HG03175 (cell line): Measurements from ENCODE around the gene RPL36A.

Source experiments
- ATAC-seq: cut with Tn5 transposase; IDR thresholded peaks from one replicate; pipeline ENCODE4 v1.9.1; 2021; ENCODE audit warnings: mild to moderate bottlenecking, moderate library complexity; ENCODE audit not compliant: unreplicated experiment

RPL36A gene

GRCh38 chrX:101391831-101392230, 1.0 kb downstream of the RPL36A start:
- no peak for ATAC-seq

- ATAC-seq, result no peak
Measured at GRCh38 chrX:101393530-101394305, 2.9 kb downstream of the RPL36A start.

- ATAC-seq, result no peak
Measured at GRCh38 chrX:101394372-101394771, 3.6 kb downstream of the RPL36A start.

- no peak for ATAC-seq
Measured at GRCh38 chrX:101395789-101396188, 5.0 kb downstream of the RPL36A start.

GRCh38 chrX:101397779-101398178, 7.0 kb downstream of the RPL36A start:
- ATAC-seq, result no peak

GRCh38 chrX:101398694-101399093, 7.9 kb downstream of the RPL36A start:
- ATAC-seq, result no peak

- no peak for ATAC-seq
Measured at GRCh38 chrX:101399825-101400224, 9.0 kb downstream of the RPL36A start.

- no peak for ATAC-seq
Measured at GRCh38 chrX:101407167-101407747, 16.4 kb downstream of the RPL36A start.

- peak; percentile 94 for ATAC-seq
Measured at GRCh38 chrX:101407748-101408531, 17.1 kb downstream of the RPL36A start, which contains the start of the genes GLA and HNRNPH2. TSS of gene GLA (minus strand) at chrX:101407925. CDS start at chrX:101407903, 22 bp downstream. TSS of gene HNRNPH2 (plus strand) at chrX:101408222. CDS start at chrX:101411989, 3,767 bp downstream.

- ATAC-seq, result no peak
Measured at GRCh38 chrX:101408532-101408841, 17.7 kb downstream of the RPL36A start.

GRCh38 chrX:101409043-101409442, 18.2 kb downstream of the RPL36A start:
- ATAC-seq, result no peak

- no peak for ATAC-seq
Measured at GRCh38 chrX:101410461-101410860, 19.6 kb downstream of the RPL36A start.

- ATAC-seq, result no peak
Measured at GRCh38 chrX:101411984-101412383, 21.2 kb downstream of the RPL36A start.

GRCh38 chrX:101415180-101416145, 24.7 kb downstream of the RPL36A start:
- ATAC-seq, result peak; percentile 62

- no peak for ATAC-seq
Measured at GRCh38 chrX:101416691-101417090, 25.9 kb downstream of the RPL36A start.

GRCh38 chrX:101417190-101417589, 26.4 kb downstream of the RPL36A start:
- ATAC-seq, result no peak

GRCh38 chrX:101417981-101418841, 27.4 kb downstream of the RPL36A start:
- peak; percentile 47 for ATAC-seq

GRCh38 chrX:101419489-101419888, 28.7 kb downstream of the RPL36A start:
- no peak for ATAC-seq

- ATAC-seq, result no peak
Measured at GRCh38 chrX:101427954-101428353, 37.1 kb downstream of the RPL36A start.

GRCh38 chrX:101429934-101430333, 39.1 kb downstream of the RPL36A start:
- peak; percentile 38 for ATAC-seq
